ENCODE data around the gene SPSB2.
"Not testable (repeated sequence)": the region's sequence is repeated elsewhere in the genome, so short reads cannot be mapped to it uniquely, and the experiment has no call there.

Gene SPSB2

GRCh38 chr12:6883252-6883651, 10.1 kb upstream of the SPSB2 start:
- Histone ChIP-seq H3K27me3 (ENCODE audit: insufficient read depth, low read length) (no peaks in the 10 kb centered on the region), H3K9ac (ENCODE audit: low read length) (no peak overlapping the region), H3K9me3 (ENCODE audit: low read length) (no peaks in the 10 kb centered on the region), H3K79me2 (ENCODE audit: insufficient read depth, low read length) (no peaks in the 10 kb centered on the region), H3K27ac (ENCODE audit: low read depth, low read length, poor library complexity, severe bottlenecking) (no peak overlapping the region), H4K20me1 (ENCODE audit: insufficient read depth, low read length) (no peaks in the 10 kb centered on the region), H2AFZ (ENCODE audit: low read length) (no peak overlapping the region), H3K4me1 (ENCODE audit: insufficient read depth, low read length, severe bottlenecking) (no peaks in the 10 kb centered on the region), H3K36me3 (ENCODE audit: insufficient read depth, low read length) (peaks cover 17% of the 10 kb centered on the region), H3K4me3 (ENCODE audit: low read depth, low read length, poor library complexity, severe bottlenecking) (no peak overlapping the region), H3F3A (ENCODE audit: insufficient read depth, low read length) (no peaks in the 10 kb centered on the region), H3K4me2 (ENCODE audit: low read length) (no peak overlapping the region), H3K9me2 (ENCODE audit: low read depth, low read length) (no peaks in the 10 kb centered on the region)
- TF ChIP-seq EZH2 (IDR thresholded peaks at IDR 0.05; ENCODE audit: borderline replicate concordance, low read length) (no peak), CTCF (IDR thresholded peaks at IDR 0.05; ENCODE audit: low read length) (no peak)

- H4K20me1 ChIP-seq (ENCODE audit: insufficient read depth, low read length); H3K9me2 ChIP-seq (ENCODE audit: low read depth, low read length); H3K4me1 ChIP-seq (ENCODE audit: insufficient read depth, low read length, severe bottlenecking); H3K9ac ChIP-seq (ENCODE audit: low read length); H3K27ac ChIP-seq (ENCODE audit: low read depth, low read length, poor library complexity, severe bottlenecking); H3K9me3 ChIP-seq (ENCODE audit: low read length); H3K79me2 ChIP-seq (ENCODE audit: insufficient read depth, low read length); H3K4me3 ChIP-seq (ENCODE audit: low read depth, low read length, poor library complexity, severe bottlenecking); H3F3A ChIP-seq (ENCODE audit: insufficient read depth, low read length); H3K27me3 ChIP-seq (ENCODE audit: insufficient read depth, low read length); H3K4me2 ChIP-seq (ENCODE audit: low read length); H2AFZ ChIP-seq (ENCODE audit: low read length): not testable (repeated sequence)
- peaks cover 33% of the 10 kb centered on the region for H3K36me3 ChIP-seq (ENCODE audit: insufficient read depth, low read length)
Observed at GRCh38 chr12:6879824-6880223, 6.7 kb upstream of the SPSB2 start.

GRCh38 chr12:6874015-6874368, 889 bp upstream of the SPSB2 start:
- H3K9me3 ChIP-seq (ENCODE audit: low read length); H4K20me1 ChIP-seq (ENCODE audit: insufficient read depth, low read length); H3K27me3 ChIP-seq (ENCODE audit: insufficient read depth, low read length); H2AFZ ChIP-seq (ENCODE audit: low read length); H3K9me2 ChIP-seq (ENCODE audit: low read depth, low read length); H3K79me2 ChIP-seq (ENCODE audit: insufficient read depth, low read length); H3F3A ChIP-seq (ENCODE audit: insufficient read depth, low read length): not testable (repeated sequence)
- H3K4me1 ChIP-seq (ENCODE audit: insufficient read depth, low read length, severe bottlenecking), result peaks cover 45% of the 10 kb centered on the region
- H3K27ac ChIP-seq (ENCODE audit: low read depth, low read length, poor library complexity, severe bottlenecking), result peak overlapping the region; percentile 60
- peak overlapping the region; percentile 83 for H3K4me3 ChIP-seq (ENCODE audit: low read depth, low read length, poor library complexity, severe bottlenecking)
- H3K9ac ChIP-seq (ENCODE audit: low read length), result peak overlapping the region; percentile 65
- H3K4me2 ChIP-seq (ENCODE audit: low read length), result peak overlapping the region; percentile 93
- peaks cover 61% of the 10 kb centered on the region for H3K36me3 ChIP-seq (ENCODE audit: insufficient read depth, low read length)

- no peaks in the 10 kb centered on the region for H3K9me2 ChIP-seq (ENCODE audit: low read depth, low read length)
- H3K4me3 ChIP-seq (ENCODE audit: low read depth, low read length, poor library complexity, severe bottlenecking), result peak overlapping the region; percentile 83
- peak overlapping the region; percentile 93 for H3K4me2 ChIP-seq (ENCODE audit: low read length)
- H3K27me3 ChIP-seq (ENCODE audit: insufficient read depth, low read length), result no peaks in the 10 kb centered on the region
- TF ChIP-seq EZH2 (IDR thresholded peaks at IDR 0.05; ENCODE audit: borderline replicate concordance, low read length) (no peak), CTCF (IDR thresholded peaks at IDR 0.05; ENCODE audit: low read length) (peak; percentile 86)
- peaks cover 3% of the 10 kb centered on the region; the same call in 1 of the 2 replicates for H4K20me1 ChIP-seq (ENCODE audit: insufficient read depth, low read length)
- peaks cover 52% of the 10 kb centered on the region for H3K4me1 ChIP-seq (ENCODE audit: insufficient read depth, low read length, severe bottlenecking)
- H2AFZ ChIP-seq (ENCODE audit: low read length), result no peak overlapping the region
- H3K79me2 ChIP-seq (ENCODE audit: insufficient read depth, low read length), result peaks cover 8% of the 10 kb centered on the region
- no peaks in the 10 kb centered on the region for H3K9me3 ChIP-seq (ENCODE audit: low read length)
- H3K27ac ChIP-seq (ENCODE audit: low read depth, low read length, poor library complexity, severe bottlenecking), result peak overlapping the region; percentile 78
- H3K9ac ChIP-seq (ENCODE audit: low read length), result peak overlapping the region; percentile 88
- peaks cover 73% of the 10 kb centered on the region for H3K36me3 ChIP-seq (ENCODE audit: insufficient read depth, low read length)
- peaks cover 10% of the 10 kb centered on the region; the same call in 1 of the 2 replicates for H3F3A ChIP-seq (ENCODE audit: insufficient read depth, low read length)
Observed at GRCh38 chr12:6872073-6873048, 742 bp downstream of the SPSB2 start.
